B cell (primary cell): ENCODE results near the gene PLAU.

Experiments
- EZH2 ChIP-seq: IDR thresholded peaks from 2 replicates; pipeline ENCODE4 v1.6.1; 2012; ENCODE audit warnings: borderline replicate concordance, low read depth, mild to moderate bottlenecking, moderate library complexity, low read length; ENCODE audit not compliant: insufficient read depth, poor library complexity, severe bottlenecking
- TF ChIP-seq, protein P1 (sequence below): fragments of 200-600 bp; IDR thresholded peaks from one replicate; pipeline ENCODE4 v1.8.0; 2022; ENCODE audit warnings: antibody characterized with exemption, mild to moderate bottlenecking

DNA sequence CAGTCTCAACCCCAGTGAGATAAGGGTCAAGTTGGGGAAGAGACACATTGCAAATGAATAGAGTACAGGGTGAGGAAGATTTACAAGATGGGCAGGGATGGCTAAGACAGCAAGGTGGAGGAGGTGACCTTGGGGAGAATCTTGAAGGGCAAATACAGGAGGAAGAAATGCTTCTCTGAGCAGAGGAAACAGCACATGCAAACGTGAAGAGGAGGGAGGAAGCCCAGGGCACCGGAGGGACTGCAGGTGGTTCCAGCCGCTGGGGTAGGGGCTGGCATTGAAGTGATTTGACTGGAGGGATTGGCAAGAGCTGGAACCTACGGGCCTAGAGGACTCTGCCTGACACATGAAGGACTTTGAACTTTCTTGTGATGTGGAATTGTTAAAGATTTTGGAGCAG is 14.6 kb downstream of the PLAU start:
- TF ChIP-seq, protein P1, sequence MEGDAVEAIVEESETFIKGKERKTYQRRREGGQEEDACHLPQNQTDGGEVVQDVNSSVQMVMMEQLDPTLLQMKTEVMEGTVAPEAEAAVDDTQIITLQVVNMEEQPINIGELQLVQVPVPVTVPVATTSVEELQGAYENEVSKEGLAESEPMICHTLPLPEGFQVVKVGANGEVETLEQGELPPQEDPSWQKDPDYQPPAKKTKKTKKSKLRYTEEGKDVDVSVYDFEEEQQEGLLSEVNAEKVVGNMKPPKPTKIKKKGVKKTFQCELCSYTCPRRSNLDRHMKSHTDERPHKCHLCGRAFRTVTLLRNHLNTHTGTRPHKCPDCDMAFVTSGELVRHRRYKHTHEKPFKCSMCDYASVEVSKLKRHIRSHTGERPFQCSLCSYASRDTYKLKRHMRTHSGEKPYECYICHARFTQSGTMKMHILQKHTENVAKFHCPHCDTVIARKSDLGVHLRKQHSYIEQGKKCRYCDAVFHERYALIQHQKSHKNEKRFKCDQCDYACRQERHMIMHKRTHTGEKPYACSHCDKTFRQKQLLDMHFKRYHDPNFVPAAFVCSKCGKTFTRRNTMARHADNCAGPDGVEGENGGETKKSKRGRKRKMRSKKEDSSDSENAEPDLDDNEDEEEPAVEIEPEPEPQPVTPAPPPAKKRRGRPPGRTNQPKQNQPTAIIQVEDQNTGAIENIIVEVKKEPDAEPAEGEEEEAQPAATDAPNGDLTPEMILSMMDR: no peak
- no peak for TF ChIP-seq EZH2
